HepG2 (cell line): ENCODE results near the gene SLC19A3. TPM values are rescaled to one million over a fixed set of nuclear protein-coding genes. Genes with fewer than 3 reads are reported as not detected.

ENCODE experiments used
- ATAC-seq: fragments of 200-7000 bp; cut with Tn5 transposase; 3 replicates; pipeline ENCODE4 v1.9.1; 2020; ENCODE audit warnings: mild to moderate bottlenecking, moderate library complexity
- BruUV-seq: library from RNA; stranded (reverse); fragments of 400-500 nt; replicated peaks from 2 replicates; lab custom pipeline; 2021; lab: Mats Ljungman, UMichigan
- CTCF ChIA-PET: fragments of 300-600 bp; formaldehyde crosslinking; extraction: SDS; loops from one replicate; lab custom pipeline; 2021; ENCODE audit warnings: low total read pairs, inconsistent platforms, low intra/inter-chr PET ratio; lab: Yijun Ruan, JAX
- POLR2A ChIA-PET: fragments of 350-600 bp; sonication (Branson Sonifier 250); formaldehyde crosslinking; loops from one replicate; lab custom pipeline; 2020; ENCODE audit warnings: antibody characterized with exemption, inconsistent platforms; lab: Yijun Ruan, JAX
- DNase-seq: peaks from one replicate; pipeline ENCODE4 v3.0.0-alpha.2; 2015; ENCODE audit warnings: low spot score
- FAIRE-seq: peaks from 3 replicates; lab custom pipeline; 2011; peaks lifted over from hg19 to GRCh38; lab: Jason Lieb, UNC
- H2AFZ ChIP-seq: one replicate; pipeline ENCODE4 v1.6.1; 2011; ENCODE audit warnings: low read length, inconsistent platforms
- H3K27ac ChIP-seq: fragments of 300-600 bp; 3 replicates; pipeline ENCODE4 v1.8.0; 2011; ENCODE audit warnings: mixed run types, mild to moderate bottlenecking, mixed read lengths, low read length, inconsistent platforms; ENCODE audit not compliant: insufficient read depth; ENCODE audit errors: extremely low read length
- H3K27me3 ChIP-seq, 2 experiments: fragments of 200-600 bp in 1 of 2; 2 replicates in 1 of 2; 3 replicates in 1 of 2; pipeline versions ENCODE4 v1.6.0 to v1.8.0; 2011; ENCODE audit warnings: low read length in 2 of 2, mild to moderate bottlenecking in 2 of 2, moderate library complexity in 2 of 2, inconsistent platforms in 1 of 2; ENCODE audit not compliant: insufficient read depth in 2 of 2, control insufficient read depth in 1 of 2
- H3K36me3 ChIP-seq, 2 experiments: fragments of 200-600 bp in 1 of 2; replicated peaks in 1 of 2; 2 replicates in 1 of 2; 3 replicates in 1 of 2; pipeline versions ENCODE4 v1.5.1 to v1.8.0; 2011; ENCODE audit warnings: low read length in 2 of 2, inconsistent platforms in 1 of 2; ENCODE audit not compliant: insufficient read depth in 2 of 2, control insufficient read depth in 1 of 2
- H3K4me1 ChIP-seq: 2 replicates; pipeline ENCODE4 v1.5.1; 2012; ENCODE audit warnings: low read length, inconsistent platforms; ENCODE audit not compliant: insufficient read depth
- H3K4me2 ChIP-seq: 2 replicates; pipeline ENCODE4 v1.6.0; 2011; ENCODE audit warnings: low read depth, low read length, inconsistent platforms
- H3K4me3 ChIP-seq, 3 experiments: fragments of 200-600 bp in 1 of 3; sonication (generic), shearing (Covaris generic) in 1 of 3; replicated peaks in 1 of 3; 2 replicates each; pipeline ENCODE4 v1.5.1; 2011 to 2016; ENCODE audit warnings: low read length in 3 of 3, inconsistent platforms in 2 of 3, low read depth in 2 of 3, mild to moderate bottlenecking in 2 of 3, control low read depth in 1 of 3, mixed read lengths in 1 of 3; ENCODE audit not compliant: insufficient read depth in 1 of 3
- H3K79me2 ChIP-seq: one replicate; pipeline ENCODE4 v1.6.1; 2011; ENCODE audit warnings: low read length, inconsistent platforms; ENCODE audit not compliant: insufficient read depth
- H3K9ac ChIP-seq: 2 replicates; pipeline ENCODE4 v1.6.0; 2011; ENCODE audit warnings: mild to moderate bottlenecking, low read depth, low read length, inconsistent platforms; ENCODE audit not compliant: insufficient read depth
- H3K9me3 ChIP-seq: 2 replicates; pipeline ENCODE4 v1.5.1; 2012; ENCODE audit warnings: mild to moderate bottlenecking, low read length
- H4K20me1 ChIP-seq: 2 replicates; pipeline ENCODE4 v1.6.0; 2011; ENCODE audit warnings: inconsistent platforms, mild to moderate bottlenecking, low read length, moderate library complexity; ENCODE audit not compliant: insufficient read depth
- CEBPB ChIP-seq: IDR thresholded peaks from 2 replicates; pipeline ENCODE4 v1.6.1; 2011; ENCODE audit warnings: low read depth, low read length, improper control_type of control experiment, borderline replicate concordance
- DMAP1 ChIP-seq: IDR thresholded peaks from 2 replicates; pipeline ENCODE4 v1.6.1; 2016
- HDAC6 ChIP-seq: fragments of 200-600 bp; sonication (generic); IDR thresholded peaks from 2 replicates; pipeline ENCODE4 v1.7.0; 2017; ENCODE audit warnings: mild to moderate bottlenecking, antibody characterized with exemption, low read length, low read depth
- MAFF ChIP-seq: IDR thresholded peaks from 2 replicates; pipeline ENCODE4 v1.6.1; 2011; ENCODE audit warnings: low read depth, low read length, improper control_type of control experiment
- MAFK ChIP-seq, 2 experiments: IDR thresholded peaks in 1 of 2; conservative IDR thresholded peaks in 1 of 2; 2 replicates each; pipeline ENCODE4 v1.6.1; 2011; ENCODE audit warnings: improper control_type of control experiment in 2 of 2, low read length in 2 of 2
- SP4 ChIP-seq: sonication (generic); formaldehyde crosslinking; IDR thresholded peaks from 2 replicates; pipeline ENCODE4 v1.8.1; 2023; ENCODE audit warnings: mild to moderate bottlenecking, missing genetic modification reagents
- WGBS: methylation state at CpG from one replicate; pipeline ENCODE4 v1.1.6; 2017; ENCODE audit warnings: low lambda C conversion rate; 5-methylcytosine and 5-hydroxymethylcytosine counted together
- in situ Hi-C: cut with HindIII; loops from 2 replicates; pipeline ENCODE4 v1.10.0; 2017; ENCODE audit warnings: low pct_unique_long_range_greater_than_20kb; ENCODE audit not compliant: extremely low pct_ligation_motif_present
- intact Hi-C: fragments of 100-400 bp; cut with micrococcal nuclease; formaldehyde crosslinking; loops from one replicate; pipeline ENCODE4 v1.10.0; 2022; ENCODE audit not compliant: unreplicated experiment
- polyA plus RNA-seq, 8 experiments: library from polyadenylated mRNA; depleted of rRNA in 3 of 8; stranded (reverse) in 7 of 8; unstranded in 1 of 8; fragments of >200 nt; fragmentation: Illumina TruSeq in 4 of 8; extraction: Trizol in 4 of 8; gene quantifications; 2 replicates each; pipeline versions ENCODE4 v1.2.1 to v1.2.3, GENCODE V29; 2011 to 2016; ENCODE audit warnings: low read depth in 4 of 8, missing spikeins in 1 of 8, mixed read lengths in 1 of 8; ENCODE audit not compliant: insufficient read depth in 1 of 8
- total RNA-seq, 5 experiments: library from RNA; depleted of rRNA; stranded (reverse); fragments of >200 nt; fragmentation: Illumina TruSeq; extraction: Trizol; gene quantifications; 2 replicates each; pipeline ENCODE4 v1.2.3, GENCODE V29; 2016; ENCODE audit warnings: low read depth in 1 of 5
- TF ChIP-seq, protein P1 (sequence below): sonication (generic); formaldehyde crosslinking; IDR thresholded peaks from 2 replicates; pipeline ENCODE4 v1.4.0; 2020; ENCODE audit warnings: low read depth, missing genetic modification reagents
- TF ChIP-seq, protein P2 (sequence below): sonication (generic); formaldehyde crosslinking; IDR thresholded peaks from 2 replicates; pipeline ENCODE4 v1.5.0; 2020; ENCODE audit warnings: mild to moderate bottlenecking, missing genetic modification reagents, borderline replicate concordance

SLC19A3 gene
- total and polyA plus RNA-seq, 2 of the 13 experiments (the other 11 are each of a cell fraction or from before 2014, with no cell fraction given) = 2.3 to 5.2 TPM

DNA sequence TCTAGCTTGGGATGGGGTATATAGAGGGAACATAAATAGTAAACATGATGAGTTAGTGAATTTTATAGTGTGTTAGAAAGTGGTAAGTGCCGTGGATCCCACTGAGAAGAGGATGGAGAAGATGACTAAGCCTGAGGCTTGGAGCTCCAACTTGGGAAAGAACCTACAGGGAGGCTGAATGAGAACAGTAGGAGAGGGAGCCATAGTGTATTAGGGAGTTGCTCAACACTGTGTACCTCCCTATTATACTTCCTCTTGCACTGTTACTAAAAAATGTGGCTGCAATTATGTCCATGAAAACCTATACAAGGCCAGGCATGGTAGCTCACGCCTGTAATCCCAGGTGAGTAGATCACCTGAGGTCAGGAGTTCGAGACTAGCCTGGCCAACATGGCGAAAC lies 2.9 kb upstream of the SLC19A3 start (continued):
- TF ChIP-seq, protein P1, sequence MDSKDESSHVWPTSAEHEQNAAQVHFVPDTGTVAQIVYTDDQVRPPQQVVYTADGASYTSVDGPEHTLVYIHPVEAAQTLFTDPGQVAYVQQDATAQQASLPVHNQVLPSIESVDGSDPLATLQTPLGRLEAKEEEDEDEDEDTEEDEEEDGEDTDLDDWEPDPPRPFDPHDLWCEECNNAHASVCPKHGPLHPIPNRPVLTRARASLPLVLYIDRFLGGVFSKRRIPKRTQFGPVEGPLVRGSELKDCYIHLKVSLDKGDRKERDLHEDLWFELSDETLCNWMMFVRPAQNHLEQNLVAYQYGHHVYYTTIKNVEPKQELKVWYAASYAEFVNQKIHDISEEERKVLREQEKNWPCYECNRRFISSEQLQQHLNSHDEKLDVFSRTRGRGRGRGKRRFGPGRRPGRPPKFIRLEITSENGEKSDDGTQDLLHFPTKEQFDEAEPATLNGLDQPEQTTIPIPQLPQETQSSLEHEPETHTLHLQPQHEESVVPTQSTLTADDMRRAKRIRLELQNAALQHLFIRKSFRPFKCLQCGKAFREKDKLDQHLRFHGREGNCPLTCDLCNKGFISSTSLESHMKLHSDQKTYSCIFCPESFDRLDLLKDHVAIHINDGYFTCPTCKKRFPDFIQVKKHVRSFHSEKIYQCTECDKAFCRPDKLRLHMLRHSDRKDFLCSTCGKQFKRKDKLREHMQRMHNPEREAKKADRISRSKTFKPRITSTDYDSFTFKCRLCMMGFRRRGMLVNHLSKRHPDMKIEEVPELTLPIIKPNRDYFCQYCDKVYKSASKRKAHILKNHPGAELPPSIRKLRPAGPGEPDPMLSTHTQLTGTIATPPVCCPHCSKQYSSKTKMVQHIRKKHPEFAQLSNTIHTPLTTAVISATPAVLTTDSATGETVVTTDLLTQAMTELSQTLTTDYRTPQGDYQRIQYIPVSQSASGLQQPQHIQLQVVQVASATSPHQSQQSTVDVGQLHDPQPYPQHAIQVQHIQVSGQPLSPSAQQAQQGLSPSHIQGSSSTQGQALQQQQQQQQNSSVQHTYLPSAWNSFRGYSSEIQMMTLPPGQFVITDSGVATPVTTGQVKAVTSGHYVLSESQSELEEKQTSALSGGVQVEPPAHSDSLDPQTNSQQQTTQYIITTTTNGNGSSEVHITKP (CRISPR knock-in tag) = no peak

DNA sequence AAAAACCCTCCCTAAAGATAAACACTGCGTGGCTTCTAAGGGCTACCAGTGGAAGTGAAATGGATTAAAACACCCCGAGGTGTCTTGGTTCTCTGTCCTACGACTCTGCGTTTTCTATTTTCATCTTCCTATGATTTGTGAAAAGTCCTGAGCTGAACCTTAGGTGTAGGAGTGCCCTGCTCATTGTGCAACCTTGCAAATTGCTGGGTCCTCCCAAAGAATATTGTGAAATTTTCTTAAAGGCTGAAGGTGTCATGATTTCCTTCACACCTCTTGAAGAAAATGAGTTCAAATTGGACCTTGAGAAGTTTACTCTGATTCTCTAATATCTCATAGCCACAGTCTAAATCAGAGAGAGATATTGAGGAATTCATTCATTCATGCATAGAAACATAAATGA lies 1.8 kb upstream of the SLC19A3 start:
- Histone ChIP-seq H3K9me3 (no peaks in the 10 kb centered on the region), H3K36me3 (no peaks in the 10 kb centered on the region), H3K4me1 (peaks cover 44% of the 10 kb centered on the region), H3K4me2 (no peak overlapping the region), H3K27ac (no peak overlapping the region), H2AFZ (no peak overlapping the region), H3K27me3 (peaks cover 0 to 11% of the 10 kb centered on the region in 2 experiments; a peak in 3 of 5 replicates), H3K4me3 (no peak overlapping the region), H3K79me2 (no peaks in the 10 kb centered on the region), H4K20me1 (no peaks in the 10 kb centered on the region), H3K9ac (no peak overlapping the region)
- no peak for FAIRE-seq
- intact Hi-C loops (no loop called here), in situ Hi-C loops (no loop called here)
- BruUV-seq = no TSS peak
- TF ChIP-seq MAFF (0 out of 2 replicates have a peak, but pooled peaks have one; percentile 19), SP4 (CRISPR knock-in tag) (no peak), HDAC6 (no peak), MAFK (conservative IDR thresholded peaks at IDR 0.05 in 1 of 2, IDR thresholded peaks at IDR 0.05 in 1 of 2; ENCODE audit: low read length in 2 of 2) (peak; percentile 11 to 43; a peak in 3 of 4 replicates), CEBPB (peak; percentile 64), DMAP1 (no peak)
- TF ChIP-seq, protein P2, sequence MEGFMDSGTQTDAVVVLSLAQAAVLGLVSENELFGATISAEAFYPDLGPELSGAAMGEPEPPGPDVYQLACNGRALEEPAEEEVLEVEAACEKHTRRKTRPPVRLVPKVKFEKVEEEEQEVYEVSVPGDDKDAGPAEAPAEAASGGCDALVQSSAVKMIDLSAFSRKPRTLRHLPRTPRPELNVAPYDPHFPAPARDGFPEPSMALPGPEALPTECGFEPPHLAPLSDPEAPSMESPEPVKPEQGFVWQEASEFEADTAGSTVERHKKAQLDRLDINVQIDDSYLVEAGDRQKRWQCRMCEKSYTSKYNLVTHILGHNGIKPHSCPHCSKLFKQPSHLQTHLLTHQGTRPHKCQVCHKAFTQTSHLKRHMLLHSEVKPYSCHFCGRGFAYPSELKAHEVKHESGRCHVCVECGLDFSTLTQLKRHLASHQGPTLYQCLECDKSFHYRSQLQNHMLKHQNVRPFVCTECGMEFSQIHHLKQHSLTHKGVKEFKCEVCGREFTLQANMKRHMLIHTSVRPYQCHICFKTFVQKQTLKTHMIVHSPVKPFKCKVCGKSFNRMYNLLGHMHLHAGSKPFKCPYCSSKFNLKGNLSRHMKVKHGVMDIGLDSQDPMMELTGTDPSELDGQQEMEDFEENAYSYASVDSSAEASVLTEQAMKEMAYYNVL (CRISPR knock-in tag) = no peak
- POLR2A ChIA-PET = no interaction called here
- ATAC-seq = no peak
- CTCF ChIA-PET = no interaction called here
- 68% methylated on average over 4 of the region's 4 CpGs for WGBS
- DNase-seq = no peak
